ENCODE results near the gene AMACR. TPM values are rescaled to one million over a fixed set of nuclear protein-coding genes. Genes with fewer than 3 reads are reported as not detected.

Gene AMACR
- total RNA-seq, 1 experiment from 2014 or later: 20.6 TPM

GRCh38 chr5:34028349-34028748 is 20.5 kb upstream of the AMACR start:
- Histone ChIP-seq H3K36me3 (ENCODE audit: control insufficient read depth, insufficient read depth, low read length) (no peaks in the 10 kb centered on the region), H3K27ac (ENCODE audit: low read length) (no peak overlapping the region), H3K27me3 (ENCODE audit: control insufficient read depth, insufficient read depth, low read length) (no peaks in the 10 kb centered on the region), H3K4me3 (ENCODE audit: low read depth in 2 of 2, low read length in 2 of 2) (no peak overlapping the region), H3K4me1 (ENCODE audit: control insufficient read depth, insufficient read depth, low read length) (no peaks in the 10 kb centered on the region), H3K9me3 (ENCODE audit: control insufficient read depth, insufficient read depth, low read depth, low read length) (no peaks in the 10 kb centered on the region)
- ATAC-seq (no peak), DNase-seq (ENCODE audit: low read depth, low spot score) (no peak)
- BruUV-seq (replicated peaks): no TSS peak
- ChIA-PET CTCF (no interaction called here), POLR2A (interaction anchor here (0.7 kb wide), 1 partner anchor 517 kb away, joined by 3 read pairs; no protein-coding TSS in a partner anchor)
- intact Hi-C loops (cut with micrococcal nuclease; ENCODE audit: unreplicated experiment): no loop called here
- TF ChIP-seq SIN3A (IDR thresholded peaks at IDR 0.05; ENCODE audit: borderline replicate concordance, insufficient read depth, low read depth, low read length) (no peak), POLR2AphosphoS5 (IDR thresholded peaks at IDR 0.05; ENCODE audit: low read depth, low read length) (no peak), TCF7L2 (IDR thresholded peaks at IDR 0.05; ENCODE audit: low read depth, low read length) (no peak), REST (IDR thresholded peaks at IDR 0.05; ENCODE audit: insufficient read depth in 1 of 2, low read depth in 2 of 2, low read length in 1 of 2) (no peak), CTCF (IDR thresholded peaks at IDR 0.05) (no peak)
- in situ Hi-C loops (cut with HindIII; ENCODE audit: low pct_unique_long_range_greater_than_20kb, low sequenced_read_pairs): no loop called here

GRCh38 chr5:34026089-34026761 is 18.4 kb upstream of the AMACR start:
- ATAC-seq (no peak), DNase-seq (ENCODE audit: low read depth, low spot score) (no peak)
- POLR2A ChIA-PET: no interaction called here
- intact Hi-C loops (cut with micrococcal nuclease; ENCODE audit: unreplicated experiment) (no loop called here), in situ Hi-C loops (cut with HindIII; ENCODE audit: low pct_unique_long_range_greater_than_20kb, low sequenced_read_pairs) (no loop called here)
- TF ChIP-seq CTCF (IDR thresholded peaks at IDR 0.05): no peak
- TF ChIP-seq POLR2AphosphoS5 (IDR thresholded peaks at IDR 0.05; ENCODE audit: low read depth, low read length): no peak
- TF ChIP-seq SIN3A (IDR thresholded peaks at IDR 0.05; ENCODE audit: borderline replicate concordance, insufficient read depth, low read depth, low read length): no peak
- no peak for TF ChIP-seq TCF7L2 (IDR thresholded peaks at IDR 0.05; ENCODE audit: low read depth, low read length)
- TF ChIP-seq REST (IDR thresholded peaks at IDR 0.05; ENCODE audit: insufficient read depth in 1 of 2, low read depth in 2 of 2, low read length in 1 of 2): no peak
- CTCF ChIA-PET: no interaction called here
- Histone ChIP-seq H3K4me3 (ENCODE audit: low read depth in 2 of 2, low read length in 2 of 2) (no peak overlapping the region), H3K9me3 (ENCODE audit: control insufficient read depth, insufficient read depth, low read depth, low read length) (no peaks in the 10 kb centered on the region), H3K36me3 (ENCODE audit: control insufficient read depth, insufficient read depth, low read length) (no peaks in the 10 kb centered on the region), H3K27ac (ENCODE audit: low read length) (no peak overlapping the region), H3K27me3 (ENCODE audit: control insufficient read depth, insufficient read depth, low read length) (no peaks in the 10 kb centered on the region), H3K4me1 (ENCODE audit: control insufficient read depth, insufficient read depth, low read length) (no peaks in the 10 kb centered on the region)
- BruUV-seq (replicated peaks): no TSS peak

All from Panc1 (cell line).